ENCODE measurements around the gene RAB40C.
A peak's percentile ranks its signal among the peaks of the same experiment; 100 is the strongest.

The RAB40C gene

DNA sequence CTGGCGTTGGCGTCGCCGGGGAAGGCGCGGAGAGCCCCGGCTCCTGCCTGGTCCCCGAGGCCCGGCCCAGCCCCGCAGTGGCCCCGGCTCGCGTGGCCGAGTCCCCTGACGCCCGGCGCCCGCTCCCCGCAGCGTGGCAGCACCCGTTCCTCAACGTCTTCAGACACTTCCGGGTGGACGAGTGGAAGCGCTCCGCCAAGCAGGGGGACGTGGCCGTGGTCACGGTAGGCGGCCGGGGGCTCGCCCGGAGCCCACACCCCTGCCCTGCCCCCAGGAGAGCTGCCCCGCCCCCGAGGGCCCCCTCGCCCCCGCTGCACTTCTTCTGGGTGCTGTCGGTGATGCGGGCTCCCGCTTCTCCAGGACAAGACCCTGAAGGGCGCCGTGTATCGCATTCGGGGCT lies 59.8 kb downstream of the RAB40C start:
- no peak for DNase-seq

DNA sequence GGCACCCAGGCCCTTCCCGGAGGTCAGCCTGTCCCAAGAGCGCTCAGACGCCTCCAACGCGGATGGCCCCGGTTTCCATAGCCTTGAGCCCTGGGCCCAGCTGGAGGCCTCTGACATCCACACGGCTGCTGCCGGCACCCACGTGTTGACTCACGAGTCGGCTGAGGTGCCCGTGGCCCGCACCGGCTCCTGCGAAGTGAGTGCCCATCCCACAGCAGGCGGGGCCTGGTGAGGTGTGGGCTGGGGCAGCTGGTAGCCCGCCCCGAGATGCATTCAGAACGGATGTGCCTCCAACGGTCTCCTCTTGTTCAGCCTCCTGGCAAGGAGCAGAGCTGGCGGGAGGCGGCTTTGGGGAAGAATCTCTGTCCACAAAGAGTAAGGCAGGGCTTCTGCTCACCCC lies 62.0 kb downstream of the RAB40C start:
- no peak for DNase-seq

DNA sequence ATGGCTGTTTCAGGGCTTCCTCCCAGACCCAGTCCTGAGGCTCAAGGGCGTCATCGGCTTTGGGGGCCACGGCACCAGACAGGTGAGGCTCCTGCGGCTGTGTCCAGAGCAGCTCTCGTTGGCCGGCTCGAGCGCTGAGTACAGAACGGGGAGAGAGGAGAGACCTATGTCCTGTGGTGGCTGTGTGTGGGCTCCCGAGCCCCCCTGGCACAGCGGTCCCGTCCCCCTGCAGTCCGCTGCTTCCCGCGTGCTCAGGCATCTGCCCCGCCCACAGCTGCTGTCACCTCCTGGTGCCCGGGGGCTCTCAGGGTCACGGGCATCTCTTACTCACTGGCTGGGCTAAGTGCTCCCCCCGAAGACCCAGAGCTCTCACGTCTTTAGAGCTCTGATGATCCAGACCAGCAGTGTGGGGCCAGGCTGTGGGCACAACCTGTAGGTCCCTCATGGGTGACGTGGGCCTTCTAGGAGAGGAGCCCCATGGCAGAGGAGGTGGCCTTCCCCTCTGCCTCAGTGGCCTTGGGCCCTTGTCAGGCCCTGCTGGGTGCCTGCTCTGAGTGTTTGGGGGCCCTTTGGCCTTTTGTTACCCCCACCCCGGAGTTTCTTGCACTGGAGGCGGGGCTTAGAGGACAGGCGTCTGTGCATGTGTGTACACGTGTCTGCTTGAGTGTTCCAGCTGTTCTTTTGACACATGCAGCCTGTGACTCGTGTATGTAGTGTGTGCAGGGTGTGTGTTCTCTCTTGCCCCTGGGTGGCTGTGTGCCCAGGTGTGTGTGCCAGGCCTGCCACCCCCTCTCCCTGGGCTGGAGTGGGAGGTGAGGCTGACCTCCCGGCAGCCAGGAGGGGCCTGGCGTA lies 62.8 kb downstream of the RAB40C start:
- DNase-seq, result no peak

DNA sequence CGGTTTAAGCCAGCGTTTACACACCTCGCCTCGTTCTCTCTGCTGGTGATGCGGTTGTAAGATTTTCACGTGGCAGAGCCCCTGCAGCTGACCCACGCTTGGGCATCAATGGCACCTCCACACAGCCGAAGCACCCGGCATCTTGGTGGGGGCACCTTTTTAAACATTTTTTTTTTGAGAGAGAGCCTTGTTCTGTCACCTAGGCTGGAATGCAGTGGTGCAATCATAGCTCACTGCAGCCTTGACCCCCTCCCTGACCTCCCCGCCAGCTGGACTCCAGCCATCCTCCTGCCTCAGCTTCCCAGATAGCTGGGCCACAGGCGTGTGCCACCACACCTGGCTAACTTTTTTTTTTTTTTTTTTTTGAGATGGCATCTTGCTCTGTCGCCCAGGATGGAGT lies 64.2 kb downstream of the RAB40C start:
- DNase-seq, result no peak

DNA sequence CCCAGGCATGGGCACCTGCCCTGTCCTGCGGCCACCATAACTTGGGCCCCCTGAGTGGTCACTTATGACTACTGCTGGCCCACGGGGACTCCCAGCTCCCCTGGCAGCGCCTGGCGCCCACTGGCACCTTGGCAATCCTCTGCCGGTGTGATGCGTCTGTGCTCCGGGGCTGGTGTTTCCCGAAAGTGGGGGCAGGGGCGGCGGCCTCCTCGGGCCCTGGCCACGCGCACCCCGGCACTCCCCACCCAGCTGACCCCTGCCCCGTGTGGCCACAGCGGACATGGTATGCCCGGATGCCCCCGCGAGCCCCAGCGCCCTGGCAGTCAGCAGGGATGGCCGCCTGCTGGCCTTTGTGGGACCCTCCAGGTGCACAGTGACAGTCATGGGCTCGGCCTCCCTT lies 67.6 kb downstream of the RAB40C start:
- DNase-seq, result no peak

DNA sequence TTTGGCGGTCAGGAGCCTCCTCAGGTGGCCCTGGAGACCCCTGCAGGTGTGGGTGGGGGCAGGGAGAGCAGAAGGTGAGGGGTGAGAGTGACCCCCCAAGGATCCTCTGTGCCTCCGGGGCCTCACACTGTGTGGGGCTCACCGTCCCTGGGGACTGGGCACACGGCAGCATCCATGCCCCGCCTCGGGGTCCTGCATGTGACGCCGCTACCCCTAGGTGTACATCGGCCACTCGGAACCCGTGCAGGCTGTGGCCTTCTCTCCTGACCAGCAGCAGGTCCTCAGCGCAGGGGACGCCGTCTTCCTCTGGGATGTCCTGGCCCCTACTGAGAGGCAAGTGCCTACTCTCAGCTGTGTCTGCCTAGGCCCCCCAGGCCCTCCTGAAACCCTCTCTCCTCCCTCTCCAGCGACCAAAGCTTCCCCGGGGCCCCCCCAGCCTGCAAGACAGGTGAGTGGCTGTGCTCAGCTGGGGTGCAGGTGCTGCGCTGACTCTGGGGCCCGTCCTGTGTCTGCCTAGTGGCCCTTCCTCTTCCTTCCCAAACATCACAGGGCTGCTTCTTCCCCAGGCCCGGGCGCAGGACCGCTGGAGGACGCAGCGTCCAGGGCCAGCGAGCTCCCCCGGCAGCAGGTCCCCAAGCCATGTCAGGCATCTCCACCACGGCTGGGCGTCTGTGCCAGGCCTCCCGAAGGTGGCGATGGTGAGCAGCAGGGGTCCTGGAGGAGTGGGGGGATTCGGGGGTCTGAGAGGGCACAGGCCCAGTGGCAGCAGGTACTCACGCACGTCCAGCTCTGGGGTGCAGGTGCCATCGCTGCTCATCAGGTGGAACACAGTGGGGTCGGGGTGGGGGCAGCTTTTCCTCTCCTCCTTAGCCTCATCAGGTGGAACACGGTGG lies 69.1 kb downstream of the RAB40C start:
- no peak for DNase-seq

DNA sequence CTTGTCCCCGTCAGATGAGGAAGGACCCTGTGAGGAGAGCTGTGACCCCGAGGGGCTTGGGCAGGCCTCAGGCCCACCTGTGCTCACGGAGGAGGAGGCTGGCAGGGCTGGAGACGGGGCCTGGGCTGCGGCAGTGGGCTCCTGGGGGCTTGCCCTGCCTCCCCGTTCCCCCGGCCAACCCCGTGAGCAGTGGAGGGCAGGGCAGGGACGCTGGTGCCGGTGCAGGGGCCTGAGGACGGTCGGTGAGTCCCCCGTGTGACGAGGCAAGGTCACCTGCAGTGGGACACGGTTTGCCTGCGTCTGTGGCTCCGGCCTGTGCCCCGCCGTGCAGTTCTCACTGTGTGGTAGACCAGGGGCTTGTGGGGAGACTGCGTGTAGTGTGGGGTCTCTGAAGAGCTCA lies 69.8 kb downstream of the RAB40C start:
- no peak for DNase-seq

DNA sequence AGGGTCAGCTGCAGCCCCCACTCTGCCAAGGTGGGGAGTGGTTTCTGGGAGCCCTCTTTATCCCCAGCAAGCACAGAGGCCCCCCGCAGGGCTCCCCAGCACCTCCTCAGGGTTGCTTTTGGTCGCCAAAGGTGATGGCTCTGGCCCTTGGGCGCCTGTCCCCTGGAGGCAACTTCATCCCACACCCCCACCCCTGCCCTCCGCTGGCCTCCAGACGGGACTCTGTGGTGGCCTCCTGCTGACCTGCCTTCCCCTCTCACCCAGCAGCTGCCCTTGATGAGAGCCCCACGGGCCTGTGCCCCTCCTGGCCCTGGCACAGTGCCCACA lies 70.2 kb downstream of the RAB40C start:
- no peak for DNase-seq

DNA sequence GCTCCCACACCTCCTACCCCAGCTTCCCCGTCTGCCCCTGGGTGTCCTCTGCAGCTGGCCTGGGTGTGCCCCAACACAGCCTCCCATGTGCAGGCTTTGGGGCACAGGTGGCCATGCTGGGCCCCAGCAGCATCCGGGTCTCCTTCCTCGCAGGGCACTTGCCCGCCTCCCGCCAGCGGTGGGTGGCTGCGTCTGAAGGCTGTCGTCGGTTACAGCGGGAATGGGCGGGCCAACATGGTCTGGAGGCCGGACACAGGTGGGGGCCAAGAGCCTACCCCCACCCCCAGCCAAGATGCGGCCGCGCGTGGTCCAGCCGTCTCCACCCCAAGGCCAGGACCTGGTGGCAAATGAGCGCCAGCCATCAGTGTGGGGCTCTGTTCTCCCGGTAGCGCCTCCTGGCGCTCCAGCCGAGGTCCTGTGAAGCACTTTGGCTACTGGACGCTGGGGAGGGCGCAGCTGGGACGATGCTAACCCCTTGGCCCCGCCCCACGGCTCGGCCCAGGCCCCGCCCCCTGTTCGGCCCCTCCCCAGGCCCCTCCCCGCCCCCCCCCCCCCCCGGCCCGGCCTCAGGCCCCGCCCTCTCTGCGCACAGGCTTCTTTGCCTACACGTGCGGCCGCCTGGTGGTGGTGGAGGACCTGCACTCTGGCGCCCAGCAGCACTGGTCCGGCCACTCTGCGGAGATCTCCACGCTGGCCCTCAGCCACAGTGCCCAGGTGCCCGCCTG lies 70.8 kb downstream of the RAB40C start:
- DNase-seq, result peak; percentile 78

DNA sequence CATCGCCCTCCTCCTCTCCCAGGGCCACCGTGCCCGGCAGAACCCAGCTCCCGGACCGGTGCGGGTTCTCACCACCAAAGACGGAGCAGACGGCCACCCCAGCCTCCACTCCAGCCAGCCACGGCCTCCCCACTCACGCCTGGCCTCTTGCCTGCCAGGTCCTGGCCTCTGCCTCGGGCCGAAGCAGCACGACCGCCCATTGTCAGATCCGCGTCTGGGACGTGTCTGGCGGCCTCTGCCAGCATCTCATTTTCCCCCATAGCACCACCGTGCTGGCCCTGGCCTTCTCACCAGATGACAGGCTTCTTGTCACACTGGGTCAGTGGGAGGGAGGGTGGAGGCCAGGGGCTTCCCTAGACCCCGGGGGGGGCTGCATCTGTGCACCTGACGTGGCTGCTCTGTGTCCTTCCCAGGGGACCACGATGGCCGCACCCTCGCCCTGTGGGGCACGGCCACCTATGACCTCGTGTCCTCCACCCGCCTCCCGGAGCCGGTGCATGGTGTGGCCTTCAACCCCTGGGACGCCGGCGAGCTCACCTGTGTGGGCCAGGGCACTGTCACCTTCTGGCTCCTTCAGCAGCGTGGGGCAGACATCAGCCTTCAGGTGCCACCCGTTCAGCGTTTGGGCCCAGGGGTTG lies 71.4 kb downstream of the RAB40C start:
- DNase-seq, result no peak

DNA sequence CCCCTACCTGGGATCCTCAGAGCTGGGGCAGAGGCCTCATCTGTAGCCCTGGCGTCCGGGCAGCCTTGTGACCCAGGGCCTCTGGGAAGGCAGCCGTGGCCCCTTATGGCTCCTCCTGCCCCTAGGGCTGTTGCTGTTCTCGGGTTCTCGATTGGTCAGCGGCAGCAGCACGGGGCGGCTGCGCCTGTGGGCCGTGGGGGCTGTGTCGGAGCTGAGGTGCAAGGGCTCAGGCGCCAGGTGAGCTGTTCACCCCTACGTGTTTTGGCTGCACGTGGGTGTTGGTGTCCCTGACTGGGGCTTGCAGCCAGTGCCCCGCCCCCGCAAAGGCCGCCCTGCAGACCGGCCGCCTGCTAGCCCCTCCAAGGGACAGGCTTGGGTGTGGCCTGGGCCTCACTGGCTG lies 72.2 kb downstream of the RAB40C start:
- DNase-seq, result no peak

DNA sequence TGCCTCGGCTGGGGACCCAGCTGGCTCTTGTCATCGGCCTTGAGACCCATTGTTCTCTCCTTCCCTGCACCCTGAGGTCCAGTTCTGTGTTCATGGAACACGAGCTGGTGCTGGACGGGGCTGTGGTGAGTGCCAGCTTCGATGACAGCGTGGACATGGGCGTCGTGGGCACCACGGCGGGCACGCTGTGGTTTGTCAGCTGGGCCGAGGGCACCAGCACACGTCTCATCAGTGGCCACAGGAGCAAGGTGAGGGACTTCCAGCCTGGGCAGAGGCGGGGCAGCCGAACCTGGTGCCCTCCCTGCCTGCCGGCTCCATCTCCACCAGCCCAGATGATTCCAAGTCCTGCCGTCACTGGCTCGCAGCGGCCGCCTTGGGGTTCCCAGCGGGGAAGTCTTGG lies 72.7 kb downstream of the RAB40C start:
- no peak for DNase-seq

DNA sequence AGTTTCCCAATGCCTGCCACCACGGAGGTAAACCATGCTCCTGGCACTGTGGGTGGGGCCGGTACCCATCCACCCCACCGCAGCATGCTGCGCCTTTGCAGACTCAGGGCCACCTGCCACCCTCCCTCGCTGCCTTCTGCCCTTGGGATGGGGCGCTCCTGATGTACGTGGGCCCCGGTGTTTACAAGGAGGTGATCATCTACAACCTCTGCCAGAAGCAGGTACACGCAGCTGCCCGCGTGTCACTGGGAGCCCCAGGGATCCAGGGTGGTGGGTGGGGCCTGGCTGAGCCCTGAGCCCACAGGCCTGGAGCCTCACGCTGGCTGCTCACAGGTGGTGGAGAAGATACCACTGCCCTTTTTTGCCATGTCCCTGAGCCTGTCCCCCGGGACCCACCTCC lies 76.7 kb downstream of the RAB40C start:
- DNase-seq, result no peak

DNA sequence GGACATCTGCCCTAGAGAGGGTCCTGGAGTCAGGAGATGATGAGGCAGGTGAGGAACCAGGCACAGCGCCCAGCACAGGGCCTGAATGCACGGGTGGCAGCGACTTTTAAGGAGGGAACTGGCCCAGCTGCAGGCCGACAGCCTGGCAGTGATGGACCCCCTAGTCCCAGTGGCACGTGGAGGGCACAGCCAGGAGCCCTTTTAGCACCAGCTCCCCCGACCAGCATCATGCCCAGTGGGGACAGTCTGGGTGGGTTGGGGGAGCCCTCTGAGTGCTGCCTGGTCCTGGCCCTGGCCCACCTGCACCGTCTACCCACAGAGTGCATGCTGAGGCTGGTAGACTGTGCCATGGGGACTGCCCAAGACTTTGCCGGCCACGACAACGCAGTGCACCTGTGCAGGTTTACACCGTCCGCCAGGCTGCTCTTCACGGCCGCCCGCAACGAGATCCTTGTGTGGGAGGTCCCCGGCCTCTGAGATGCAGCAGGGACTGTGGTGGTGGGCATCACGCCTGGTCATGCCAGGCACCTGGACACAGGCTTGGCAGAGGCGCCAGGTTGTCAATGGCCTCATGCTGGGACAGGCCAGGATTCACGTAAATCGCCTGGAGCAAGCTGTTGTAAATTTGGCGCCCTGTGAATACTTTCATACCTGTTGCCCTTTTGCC lies 77.4 kb downstream of the RAB40C start:
- no peak for DNase-seq

DNA sequence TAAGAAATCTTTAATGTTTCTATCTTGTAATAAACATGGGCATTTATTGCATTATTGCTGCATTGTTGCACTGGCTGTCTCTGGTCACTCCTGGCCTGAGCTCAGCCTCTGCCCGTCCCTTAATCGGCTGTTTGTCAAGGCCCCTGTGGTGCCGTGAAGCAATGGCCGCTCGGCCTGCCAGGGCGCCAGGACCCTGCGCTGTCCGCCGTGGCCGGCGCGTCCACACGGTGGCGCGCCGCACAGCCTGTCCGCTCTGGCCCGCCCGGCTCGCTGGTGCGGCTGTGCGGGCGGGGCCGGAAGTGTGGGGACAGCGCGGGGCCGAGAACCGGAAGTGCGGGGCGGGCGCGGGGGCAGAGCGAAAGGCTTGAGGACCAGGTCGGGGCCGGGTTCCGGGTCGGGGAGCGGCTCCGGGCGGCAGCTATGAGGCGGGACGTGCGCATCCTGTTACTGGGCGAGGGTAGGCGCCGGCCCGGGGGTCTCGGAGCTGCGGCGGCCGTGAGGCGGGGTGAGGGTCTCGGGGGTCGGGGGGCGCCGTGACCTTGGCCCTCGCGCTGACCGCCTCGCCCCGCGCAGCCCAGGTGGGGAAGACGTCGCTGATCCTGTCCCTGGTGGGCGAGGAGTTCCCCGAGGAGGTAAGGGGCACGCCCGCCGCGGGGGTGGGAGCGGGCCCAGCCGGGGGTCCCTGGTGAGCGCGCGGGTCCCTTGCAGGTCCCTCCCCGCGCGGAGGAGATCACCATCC lies 78.1 kb downstream of the RAB40C start, which contains the start of gene RHOT2:
Gene RHOT2 (plus strand): TSS at position 353 of the 739 bp plus-strand sequence. CDS start 68 bp downstream, at position 421.
- peak; percentile 78 for DNase-seq

DNA sequence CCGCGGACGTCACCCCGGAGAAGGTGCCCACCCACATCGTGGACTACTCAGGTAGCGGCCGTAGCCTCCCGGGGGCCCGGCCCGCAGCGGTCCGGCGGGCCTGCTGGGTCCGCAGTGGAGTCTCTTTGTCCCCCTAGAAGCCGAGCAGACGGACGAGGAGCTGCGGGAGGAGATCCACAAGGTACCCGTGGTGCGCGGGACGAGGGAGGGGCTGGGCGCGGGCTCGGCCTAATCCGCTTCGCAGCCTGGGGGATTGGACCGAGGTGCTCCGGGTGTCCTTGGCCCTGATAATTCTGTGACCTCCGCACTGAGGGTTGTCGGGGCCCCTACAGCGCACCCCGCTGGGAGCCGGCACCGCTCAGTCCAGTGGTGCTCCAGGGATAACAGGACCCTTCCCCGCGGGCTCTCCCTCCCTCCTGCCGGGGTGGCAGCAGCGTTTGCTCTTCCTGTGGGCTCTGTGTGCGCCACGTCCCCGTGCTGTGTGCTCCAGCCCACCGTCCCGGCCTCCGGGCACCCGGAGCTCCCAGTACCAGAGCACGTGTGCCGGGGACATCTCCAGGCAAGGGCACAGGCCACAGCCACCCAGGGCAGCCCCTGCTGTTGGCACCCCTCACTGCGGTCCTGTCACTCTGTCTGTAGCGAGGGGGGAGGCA lies 78.8 kb downstream of the RAB40C start:
- no peak for DNase-seq

DNA sequence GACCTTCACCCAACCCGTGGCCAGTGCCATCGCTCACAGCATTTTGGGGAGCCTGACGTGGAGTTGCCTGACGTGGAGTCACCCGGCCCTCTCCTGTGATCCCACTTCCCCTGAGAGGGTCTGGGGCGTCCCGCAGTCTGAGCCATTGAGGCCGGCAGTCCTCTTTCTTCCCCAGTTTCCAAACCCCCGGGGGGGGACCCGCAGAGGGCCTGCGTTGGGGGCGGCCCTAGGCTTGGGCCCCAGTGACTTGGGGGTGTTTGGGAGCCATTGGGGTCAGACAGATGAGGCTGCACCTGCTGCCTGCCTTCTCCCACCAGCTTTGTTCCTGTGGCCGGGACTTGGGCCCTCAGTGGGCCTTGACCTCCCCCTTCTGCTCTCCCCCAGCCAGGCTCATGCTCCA lies 79.8 kb downstream of the RAB40C start:
- DNase-seq, result no peak

DNA sequence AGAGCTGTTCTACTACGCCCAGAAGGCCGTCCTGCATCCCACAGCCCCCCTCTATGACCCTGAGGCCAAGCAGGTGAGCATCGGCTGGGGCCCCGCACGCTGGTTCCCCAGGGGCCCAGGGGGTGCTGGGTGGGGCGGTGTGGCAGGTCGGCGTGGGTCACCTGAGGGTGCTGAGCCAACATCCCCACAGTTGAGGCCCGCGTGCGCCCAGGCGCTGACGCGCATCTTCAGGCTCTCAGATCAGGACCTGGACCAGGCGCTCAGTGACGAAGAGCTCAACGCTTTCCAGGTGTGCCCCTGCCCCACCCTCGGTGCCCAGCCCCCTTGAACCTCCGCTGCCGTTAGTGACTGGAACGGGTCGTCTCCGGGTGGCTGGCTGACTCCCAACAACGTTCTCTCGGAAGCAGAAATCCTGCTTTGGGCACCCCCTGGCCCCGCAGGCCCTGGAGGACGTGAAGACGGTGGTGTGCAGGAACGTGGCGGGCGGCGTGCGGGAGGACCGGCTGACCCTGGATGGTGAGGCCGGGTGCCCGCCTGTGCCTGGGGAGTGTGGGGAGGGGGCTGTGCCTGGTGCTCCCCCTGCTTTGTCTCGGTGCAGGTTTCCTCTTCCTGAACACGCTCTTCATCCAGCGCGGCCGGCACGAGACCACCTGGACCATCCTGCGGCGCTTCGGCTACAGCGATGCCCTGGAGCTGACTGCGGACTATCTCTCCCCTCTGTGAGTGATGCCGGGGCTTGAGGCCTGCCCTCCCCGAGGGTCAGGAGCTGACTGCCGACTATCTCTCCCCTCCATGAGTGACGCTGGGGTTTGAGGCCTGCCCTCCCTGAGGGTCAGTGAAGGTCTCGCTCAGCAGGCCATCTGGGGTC lies 80.9 kb downstream of the RAB40C start:
- no peak for DNase-seq

DNA sequence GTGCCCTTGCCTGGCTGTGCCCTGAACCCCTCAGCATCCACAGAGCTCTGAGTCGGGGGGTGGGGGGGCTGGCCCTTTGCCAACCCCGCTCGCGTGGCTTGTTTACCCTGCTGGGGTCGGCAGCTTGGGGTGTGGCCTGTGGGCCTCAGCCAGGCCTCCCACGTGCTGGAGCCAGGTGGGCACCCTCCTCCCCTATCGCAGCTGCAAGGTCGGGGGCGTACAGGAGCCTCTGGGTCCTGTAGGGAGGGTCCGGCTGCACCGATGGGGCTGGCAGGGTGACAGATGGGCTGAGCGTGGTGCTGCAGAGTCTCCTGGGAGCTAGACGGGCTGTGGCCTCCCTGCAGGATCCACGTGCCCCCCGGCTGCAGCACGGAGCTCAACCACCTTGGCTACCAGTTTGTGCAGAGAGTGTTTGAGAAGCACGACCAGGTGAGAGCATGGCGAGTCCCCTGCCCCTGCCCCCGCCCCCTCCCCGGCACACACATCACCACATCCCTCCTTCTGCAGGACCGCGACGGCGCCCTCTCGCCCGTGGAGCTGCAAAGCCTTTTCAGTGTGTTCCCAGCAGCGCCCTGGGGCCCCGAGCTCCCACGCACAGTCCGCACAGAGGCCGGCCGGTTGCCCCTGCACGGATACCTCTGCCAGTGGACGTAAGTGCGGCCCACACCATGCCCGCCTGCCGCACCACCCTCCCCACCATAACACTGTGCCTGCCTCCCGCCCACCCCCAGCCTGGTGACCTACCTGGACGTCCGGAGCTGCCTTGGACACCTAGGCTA lies 81.7 kb downstream of the RAB40C start:
- DNase-seq, result no peak
